AG10803 (cell line): ENCODE data around the gene EN1.

Experiments used
- DNase-seq: peaks from one replicate; pipeline ENCODE4 v3.0.0; 2010; ENCODE audit warnings: low read depth
- H3K4me3 ChIP-seq: 2 replicates; pipeline ENCODE4 v1.5.1; 2011; ENCODE audit warnings: mild to moderate bottlenecking, low read length, control low read depth
- TF ChIP-seq, protein P1 (sequence below): conservative IDR thresholded peaks from 2 replicates; pipeline ENCODE4 v1.5.1; 2011; ENCODE audit warnings: mild to moderate bottlenecking, low read length, control low read depth, inconsistent platforms

The EN1 gene

DNA sequence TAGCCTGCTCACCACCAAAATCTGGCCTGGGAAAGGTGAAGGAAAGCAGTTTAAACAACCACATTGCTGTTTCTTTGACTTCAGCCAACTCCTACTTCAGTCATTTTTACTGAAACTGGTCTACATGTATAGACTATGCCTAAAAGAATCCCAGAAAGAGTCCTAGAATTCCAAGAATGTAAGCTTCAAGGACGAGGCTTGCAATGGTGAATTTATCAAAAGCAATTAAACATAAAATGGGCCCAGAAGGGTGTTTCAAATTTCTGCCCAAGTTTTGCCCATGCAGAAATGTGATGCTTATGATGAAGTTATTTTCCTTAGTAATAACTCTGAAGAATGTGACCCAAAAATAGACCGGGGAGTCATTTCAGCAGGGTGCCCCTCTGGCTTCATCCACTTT is 16.6 kb downstream of the EN1 start:
- H3K4me3 ChIP-seq, result no peak overlapping the region
- TF ChIP-seq, protein P1, sequence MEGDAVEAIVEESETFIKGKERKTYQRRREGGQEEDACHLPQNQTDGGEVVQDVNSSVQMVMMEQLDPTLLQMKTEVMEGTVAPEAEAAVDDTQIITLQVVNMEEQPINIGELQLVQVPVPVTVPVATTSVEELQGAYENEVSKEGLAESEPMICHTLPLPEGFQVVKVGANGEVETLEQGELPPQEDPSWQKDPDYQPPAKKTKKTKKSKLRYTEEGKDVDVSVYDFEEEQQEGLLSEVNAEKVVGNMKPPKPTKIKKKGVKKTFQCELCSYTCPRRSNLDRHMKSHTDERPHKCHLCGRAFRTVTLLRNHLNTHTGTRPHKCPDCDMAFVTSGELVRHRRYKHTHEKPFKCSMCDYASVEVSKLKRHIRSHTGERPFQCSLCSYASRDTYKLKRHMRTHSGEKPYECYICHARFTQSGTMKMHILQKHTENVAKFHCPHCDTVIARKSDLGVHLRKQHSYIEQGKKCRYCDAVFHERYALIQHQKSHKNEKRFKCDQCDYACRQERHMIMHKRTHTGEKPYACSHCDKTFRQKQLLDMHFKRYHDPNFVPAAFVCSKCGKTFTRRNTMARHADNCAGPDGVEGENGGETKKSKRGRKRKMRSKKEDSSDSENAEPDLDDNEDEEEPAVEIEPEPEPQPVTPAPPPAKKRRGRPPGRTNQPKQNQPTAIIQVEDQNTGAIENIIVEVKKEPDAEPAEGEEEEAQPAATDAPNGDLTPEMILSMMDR, result no peak
- peak; percentile 60 for DNase-seq

DNA sequence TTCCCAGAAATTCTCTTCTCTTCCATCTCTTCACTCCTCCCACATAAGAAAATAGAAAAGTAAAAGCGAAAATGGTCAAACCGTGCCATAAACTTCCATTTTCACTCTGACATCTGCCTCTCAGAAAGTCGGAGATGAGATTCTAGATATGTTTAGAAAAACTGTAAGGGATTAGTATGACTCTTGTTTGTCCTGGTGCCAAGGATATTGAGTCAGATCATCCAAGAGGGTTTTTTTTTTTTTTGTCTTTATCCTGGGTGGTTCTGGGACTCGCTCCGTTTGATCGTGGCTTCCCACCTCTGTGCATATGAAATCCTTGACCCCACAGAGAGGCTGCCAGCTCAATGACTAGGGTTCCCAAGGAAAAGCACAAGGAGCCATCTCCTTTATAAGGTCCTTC is 17.3 kb downstream of the EN1 start:
- DNase-seq, result peak; percentile 60
- TF ChIP-seq, protein P1, result no peak

GRCh38 chr2:118826093-118826492 is 21.4 kb downstream of the EN1 start:
- DNase-seq, result no peak
- no peak overlapping the region for H3K4me3 ChIP-seq
- TF ChIP-seq, protein P1, result no peak

More for the DNA sequence above, 17.3 kb downstream of the EN1 start:
- no peak overlapping the region for H3K4me3 ChIP-seq

- H3K4me3 ChIP-seq, result no peak overlapping the region
- TF ChIP-seq, protein P1, result no peak
- no peak for DNase-seq
Measured at GRCh38 chr2:118823633-118824032, 23.8 kb downstream of the EN1 start.

GRCh38 chr2:118822572-118822971 is 24.9 kb downstream of the EN1 start:
- TF ChIP-seq, protein P1, result no peak
- no peak for DNase-seq

DNA sequence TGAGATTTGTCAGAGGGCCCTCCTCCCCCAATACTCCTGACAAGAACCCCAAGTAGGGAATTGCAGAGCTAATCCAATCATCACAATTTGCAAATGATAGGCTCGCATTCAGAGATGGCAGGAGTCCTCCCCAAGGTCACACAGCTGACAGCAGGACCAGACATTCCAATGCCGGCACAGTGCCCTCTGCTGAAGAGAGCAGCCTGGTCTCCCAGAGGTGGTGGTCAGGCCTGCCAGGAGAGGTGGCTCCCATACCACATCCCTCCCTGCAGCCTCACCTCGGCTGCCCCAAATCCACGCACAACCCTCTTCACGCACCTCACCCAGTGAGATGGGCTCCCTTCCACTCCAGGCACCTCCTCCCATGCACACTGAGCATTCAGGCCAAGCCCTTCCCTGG is 25.4 kb downstream of the EN1 start:
- H3K4me3 ChIP-seq, result no peak overlapping the region
- TF ChIP-seq, protein P1, result no peak
- no peak for DNase-seq

More at GRCh38 chr2:118822572-118822971, 24.9 kb downstream of the EN1 start:
- no peak overlapping the region for H3K4me3 ChIP-seq

GRCh38 chr2:118817469-118817868 is 30.0 kb downstream of the EN1 start:
- no peak for DNase-seq
- no peak overlapping the region for H3K4me3 ChIP-seq
- TF ChIP-seq, protein P1, result no peak
